Right lobe of liver (tissue), 4 donors: ENCODE data around the gene TH.

Experiments
- CTCF ChIP-seq, 4 donors: fragments of 200-600 bp in 3 of 4; fragments of 450-650 bp in 1 of 4; IDR thresholded peaks; one replicate each; pipeline versions ENCODE4 v1.5.1 to v1.8.0; 2016 to 2022; ENCODE audit warnings: antibody characterized with exemption in 4 of 4, mild to moderate bottlenecking in 2 of 4
- POLR2A ChIP-seq: fragments of 450-650 bp; IDR thresholded peaks from one replicate; pipeline ENCODE4 v1.6.1; 2017; ENCODE audit warnings: antibody characterized with exemption, mild to moderate bottlenecking
- donor health status: DM: no; HTN: no; CAD: no.
- donor health status: DM: no; HTN: no; CAD: no.
- donor health status: DM: no; HTN: yes; CAD: no.

- TF ChIP-seq CTCF (IDR thresholded peaks at IDR 0.05) (no peak), POLR2A (no peak)
Observed at GRCh38 chr11:2197771-2198520, 26.3 kb upstream of the TH start.
